ENCODE measurements around the gene RBMS1. TPM values are rescaled to one million over a fixed set of nuclear protein-coding genes. Genes with fewer than 3 reads are reported as not detected.

The RBMS1 gene
- total RNA-seq, 1 donor from 2014 or later = 136 TPM

DNA sequence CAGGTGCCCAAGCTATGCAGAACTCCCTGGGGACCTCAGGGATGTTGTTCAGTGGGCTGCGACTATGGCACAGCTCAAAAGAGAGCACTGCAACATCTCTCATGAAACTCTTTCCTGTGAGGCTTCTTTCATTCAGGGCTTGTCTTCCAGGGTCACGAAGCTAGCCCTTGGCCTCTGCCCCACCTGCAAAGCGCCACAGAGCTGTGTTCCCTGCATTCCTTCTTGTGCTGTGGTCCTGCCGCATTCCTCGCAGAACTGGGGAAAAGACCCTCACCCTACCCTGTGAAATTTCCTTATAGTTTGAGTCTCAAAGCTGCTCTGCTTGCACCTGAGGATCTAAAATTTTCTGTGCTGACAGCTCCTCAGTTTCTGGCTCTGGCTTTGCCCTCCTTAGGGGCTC is 267.2 kb downstream of the RBMS1 start:
- no peak overlapping the region for H3K4me3 Mint-ChIP-seq (ENCODE audit: unreplicated experiment)
- H3K4me1 Mint-ChIP-seq (ENCODE audit: unreplicated experiment) = peaks cover 7% of the 10 kb centered on the region
- H3K9me3 Mint-ChIP-seq (ENCODE audit: unreplicated experiment) = no peaks in the 10 kb centered on the region
- no peaks in the 10 kb centered on the region for H3K36me3 Mint-ChIP-seq (ENCODE audit: low read depth, unreplicated experiment)
- H3K27me3 Mint-ChIP-seq (ENCODE audit: unreplicated experiment) = no peaks in the 10 kb centered on the region
- TF ChIP-seq CTCF (IDR thresholded peaks at IDR 0.05; ENCODE audit: unreplicated experiment) = no peak
- H3K27ac Mint-ChIP-seq (ENCODE audit: unreplicated experiment) = no peak overlapping the region
- no peak for DNase-seq (ENCODE audit: low spot score)

DNA sequence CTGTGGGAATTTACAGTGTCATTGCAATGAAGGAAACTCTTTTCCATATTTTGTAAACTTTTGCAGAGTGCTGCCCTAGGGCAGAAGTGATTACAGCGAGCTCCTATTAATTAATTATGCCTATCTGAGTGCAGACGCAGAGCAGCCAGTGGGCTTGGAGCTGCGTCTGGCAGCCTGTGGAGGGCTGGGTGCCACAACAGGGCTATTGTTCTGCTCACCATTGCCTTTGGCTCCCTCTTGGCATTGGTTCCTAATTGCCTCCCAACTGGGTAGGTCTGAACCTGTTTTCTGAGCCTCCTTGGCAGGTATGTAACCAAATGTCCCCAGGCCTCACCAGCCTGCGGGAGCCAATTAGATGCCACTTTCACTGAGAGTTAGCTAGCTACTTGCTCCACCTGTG is 267.9 kb downstream of the RBMS1 start:
- Mint-ChIP-seq H3K4me3 (ENCODE audit: unreplicated experiment) (no peak overlapping the region), H3K27me3 (ENCODE audit: unreplicated experiment) (no peaks in the 10 kb centered on the region), H3K4me1 (ENCODE audit: unreplicated experiment) (peaks cover 14% of the 10 kb centered on the region), H3K9me3 (ENCODE audit: unreplicated experiment) (no peaks in the 10 kb centered on the region), H3K27ac (ENCODE audit: unreplicated experiment) (no peak overlapping the region), H3K36me3 (ENCODE audit: low read depth, unreplicated experiment) (no peaks in the 10 kb centered on the region)
- no peak for DNase-seq (ENCODE audit: low spot score)
- no peak for TF ChIP-seq CTCF (IDR thresholded peaks at IDR 0.05; ENCODE audit: unreplicated experiment)

- no peak overlapping the region for H3K27ac Mint-ChIP-seq (ENCODE audit: unreplicated experiment)
- H3K4me1 Mint-ChIP-seq (ENCODE audit: unreplicated experiment) = peaks cover 23% of the 10 kb centered on the region
- no peak for DNase-seq (ENCODE audit: low spot score)
- no peaks in the 10 kb centered on the region for H3K36me3 Mint-ChIP-seq (ENCODE audit: low read depth, unreplicated experiment)
- H3K27me3 Mint-ChIP-seq (ENCODE audit: unreplicated experiment) = peaks cover 2% of the 10 kb centered on the region
- H3K9me3 Mint-ChIP-seq (ENCODE audit: unreplicated experiment) = no peaks in the 10 kb centered on the region
- no peak for TF ChIP-seq CTCF (IDR thresholded peaks at IDR 0.05; ENCODE audit: unreplicated experiment)
- no peak overlapping the region for H3K4me3 Mint-ChIP-seq (ENCODE audit: unreplicated experiment)
These were observed 269.1 kb downstream of the RBMS1 start for GRCh38 chr2:160224507-160224906.

GRCh38 chr2:160224060-160224459 is 269.5 kb downstream of the RBMS1 start:
- Mint-ChIP-seq H3K27me3 (ENCODE audit: unreplicated experiment) (peaks cover 4% of the 10 kb centered on the region), H3K4me1 (ENCODE audit: unreplicated experiment) (peaks cover 23% of the 10 kb centered on the region), H3K4me3 (ENCODE audit: unreplicated experiment) (no peak overlapping the region), H3K27ac (ENCODE audit: unreplicated experiment) (no peak overlapping the region), H3K9me3 (ENCODE audit: unreplicated experiment) (no peaks in the 10 kb centered on the region), H3K36me3 (ENCODE audit: low read depth, unreplicated experiment) (no peaks in the 10 kb centered on the region)
- no peak for DNase-seq (ENCODE audit: low spot score)
- TF ChIP-seq CTCF (IDR thresholded peaks at IDR 0.05; ENCODE audit: unreplicated experiment) = no peak

GRCh38 chr2:160223560-160223959 is 270.0 kb downstream of the RBMS1 start:
- Mint-ChIP-seq H3K36me3 (ENCODE audit: low read depth, unreplicated experiment) (no peaks in the 10 kb centered on the region), H3K27ac (ENCODE audit: unreplicated experiment) (no peak overlapping the region), H3K9me3 (ENCODE audit: unreplicated experiment) (no peaks in the 10 kb centered on the region), H3K4me1 (ENCODE audit: unreplicated experiment) (peaks cover 23% of the 10 kb centered on the region), H3K27me3 (ENCODE audit: unreplicated experiment) (peaks cover 4% of the 10 kb centered on the region), H3K4me3 (ENCODE audit: unreplicated experiment) (no peak overlapping the region)
- TF ChIP-seq CTCF (IDR thresholded peaks at IDR 0.05; ENCODE audit: unreplicated experiment) = no peak
- no peak for DNase-seq (ENCODE audit: low spot score)
